Upper lobe of left lung (tissue), 6 donors: ENCODE results near the gene VENTX. TPM values are rescaled to one million over a fixed set of nuclear protein-coding genes. Genes with fewer than 3 reads are reported as not detected.
A peak's percentile ranks its signal among the peaks of the same experiment; 100 is the strongest.

Experiments used
- ATAC-seq, 2 donors: fragments of 200-7000 bp; cut with Tn5 transposase; one replicate each; pipeline ENCODE4 v1.9.1; 2022; ENCODE audit warnings: mild to moderate bottlenecking in 2 of 2, moderate library complexity in 2 of 2; ENCODE audit not compliant: low FRiP score in 2 of 2
- DNase-seq, 2 donors: peaks; one replicate each; pipeline ENCODE4 v3.0.0-alpha.2; 2019 to 2020
- H3K27ac ChIP-seq, 4 donors: fragments of 200-600 bp; sonication (generic); one replicate each; pipeline ENCODE4 v1.5.1; 2016 to 2019
- H3K27me3 ChIP-seq, 4 donors: fragments of 200-600 bp; sonication (generic); one replicate each; pipeline ENCODE4 v1.5.1; 2017 to 2019
- H3K36me3 ChIP-seq, 4 donors: fragments of 200-600 bp; sonication (generic); one replicate each; pipeline ENCODE4 v1.5.1; 2016 to 2019
- H3K4me1 ChIP-seq, 4 donors: fragments of 200-600 bp; sonication (generic); one replicate each; pipeline ENCODE4 v1.5.1; 2018 to 2019
- H3K4me3 ChIP-seq, 4 donors: fragments of 200-600 bp; sonication (generic); one replicate each; pipeline ENCODE4 v1.5.1; 2017 to 2019; ENCODE audit warnings: mild to moderate bottlenecking in 2 of 4, moderate library complexity in 1 of 4
- H3K9me3 ChIP-seq, 4 donors: fragments of 200-600 bp; sonication (generic); one replicate each; pipeline ENCODE4 v1.5.1; 2018 to 2019
- EP300 ChIP-seq, 4 donors: sonication (generic); formaldehyde crosslinking; IDR thresholded peaks; one replicate each; pipeline ENCODE4 v1.5.1; 2017; ENCODE audit warnings: antibody characterized with exemption in 4 of 4, control low read depth in 2 of 4
- POLR2A ChIP-seq, 4 donors: fragments of 450-650 bp; IDR thresholded peaks; one replicate each; pipeline ENCODE4 v1.5.1; 2016 to 2017; ENCODE audit warnings: antibody characterized with exemption in 4 of 4, mild to moderate bottlenecking in 2 of 4
- POLR2AphosphoS5 ChIP-seq, 2 donors: sonication (generic); formaldehyde crosslinking; IDR thresholded peaks; one replicate each; pipeline ENCODE4 v1.5.1; 2017; ENCODE audit warnings: antibody characterized with exemption in 2 of 2
- WGBS, 2 donors: methylation state at CpG; one replicate each; pipeline ENCODE4 v1.1.5; 2017 to 2018; 5-methylcytosine and 5-hydroxymethylcytosine counted together
- total RNA-seq, 6 donors: library from RNA; depleted of rRNA in 4 of 6; stranded (reverse); fragments of >200 nt in 4 of 6; gene quantifications; one replicate each; pipeline versions ENCODE4 v1.1.0 to v1.2.1, GENCODE V29; 2016 to 2021
- TF ChIP-seq, protein P1 (sequence below), 6 experiments: fragments of 450-650 bp in 4 of 6; fragments of 200-600 bp in 2 of 6; sonication (generic) in 2 of 6; IDR thresholded peaks; one replicate each; pipeline ENCODE4 v1.5.1; 2016 to 2019; ENCODE audit warnings: antibody characterized with exemption in 6 of 6
- donor health status: DM: no; HTN: no; CAD: no; lungs with moderate emphysema.
- donor health status: DM: no; HTN: yes; CAD: no; lungs with severe emphysema.

VENTX gene
- total RNA-seq, 6 donors from 2014 or later, result 1.7 to 11.5 (median 4.4) TPM

DNA sequence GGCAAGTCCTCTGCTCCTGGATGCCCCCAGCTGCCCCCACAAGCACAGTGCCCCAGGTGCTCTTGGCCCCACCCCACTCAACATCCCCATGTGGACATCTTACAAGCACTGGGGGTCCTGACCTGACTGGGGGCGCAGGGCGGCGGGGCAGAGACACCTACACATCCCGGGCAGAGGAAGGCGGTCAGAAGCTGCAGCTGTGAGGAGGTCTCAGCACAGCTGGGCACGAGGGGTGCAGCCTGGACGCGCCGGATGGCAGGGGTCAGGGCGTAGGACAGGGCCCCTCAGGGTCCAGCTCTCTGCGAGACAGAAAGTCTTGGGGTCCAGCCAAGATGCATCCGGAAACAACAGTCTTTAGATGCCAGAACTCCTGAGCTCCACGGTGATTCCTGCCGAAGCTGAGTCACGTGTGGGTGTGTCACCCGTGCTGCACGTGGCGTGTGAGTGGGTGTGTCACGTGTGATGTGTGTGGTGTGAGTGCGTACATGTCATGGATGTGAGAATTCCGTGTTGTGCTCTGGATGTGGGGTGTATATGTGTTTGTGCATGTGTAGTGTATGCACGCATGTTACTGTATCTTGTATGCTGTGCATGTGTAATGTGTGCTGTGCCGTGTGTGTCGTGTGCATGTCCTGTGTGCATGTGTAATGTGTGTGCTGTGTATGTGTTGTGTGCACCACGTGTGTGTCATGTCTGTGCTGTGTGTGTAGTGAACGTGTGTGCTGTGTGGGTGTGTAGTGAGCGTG is 5.1 kb downstream of the VENTX start:
- TF ChIP-seq POLR2AphosphoS5 (IDR thresholded peaks at IDR 0.05) (no peak), EP300 (IDR thresholded peaks at IDR 0.05) (no peak), POLR2A (IDR thresholded peaks at IDR 0.05) (no peak)
- TF ChIP-seq, protein P1, sequence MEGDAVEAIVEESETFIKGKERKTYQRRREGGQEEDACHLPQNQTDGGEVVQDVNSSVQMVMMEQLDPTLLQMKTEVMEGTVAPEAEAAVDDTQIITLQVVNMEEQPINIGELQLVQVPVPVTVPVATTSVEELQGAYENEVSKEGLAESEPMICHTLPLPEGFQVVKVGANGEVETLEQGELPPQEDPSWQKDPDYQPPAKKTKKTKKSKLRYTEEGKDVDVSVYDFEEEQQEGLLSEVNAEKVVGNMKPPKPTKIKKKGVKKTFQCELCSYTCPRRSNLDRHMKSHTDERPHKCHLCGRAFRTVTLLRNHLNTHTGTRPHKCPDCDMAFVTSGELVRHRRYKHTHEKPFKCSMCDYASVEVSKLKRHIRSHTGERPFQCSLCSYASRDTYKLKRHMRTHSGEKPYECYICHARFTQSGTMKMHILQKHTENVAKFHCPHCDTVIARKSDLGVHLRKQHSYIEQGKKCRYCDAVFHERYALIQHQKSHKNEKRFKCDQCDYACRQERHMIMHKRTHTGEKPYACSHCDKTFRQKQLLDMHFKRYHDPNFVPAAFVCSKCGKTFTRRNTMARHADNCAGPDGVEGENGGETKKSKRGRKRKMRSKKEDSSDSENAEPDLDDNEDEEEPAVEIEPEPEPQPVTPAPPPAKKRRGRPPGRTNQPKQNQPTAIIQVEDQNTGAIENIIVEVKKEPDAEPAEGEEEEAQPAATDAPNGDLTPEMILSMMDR (IDR thresholded peaks at IDR 0.05), result no peak
- peaks cover 0 to 42% (median 18%) of the 10 kb centered on the region in 4 donors for H3K27me3 ChIP-seq
- ATAC-seq, result no peak
- no peaks in the 10 kb centered on the region for H3K9me3 ChIP-seq
- H3K4me1 ChIP-seq, result peaks cover 0 to 25% (median 15%) of the 10 kb centered on the region in 4 donors
- WGBS, 2 donors, result 77 to 85% methylated on average over 21 to 27 of the region's 27 CpGs
- no peaks in the 10 kb centered on the region for H3K36me3 ChIP-seq
- no peak overlapping the region for H3K4me3 ChIP-seq
- DNase-seq, result peak in 1 of 2 donors; percentile 79
- H3K27ac ChIP-seq, result no peak overlapping the region

GRCh38 chr10:133243593-133243992 is 5.9 kb downstream of the VENTX start:
- H3K4me1 ChIP-seq, result peaks cover 0 to 18% (median 12%) of the 10 kb centered on the region in 4 donors
- H3K27me3 ChIP-seq, result peaks cover 0 to 35% (median 14%) of the 10 kb centered on the region in 4 donors
- WGBS, 2 donors, result 81 to 94% methylated on average over 6 to 13 of the region's 14 CpGs
- no peak overlapping the region for H3K4me3 ChIP-seq
- no peak overlapping the region for H3K27ac ChIP-seq
- no peak for ATAC-seq
- no peaks in the 10 kb centered on the region for H3K36me3 ChIP-seq
- no peaks in the 10 kb centered on the region for H3K9me3 ChIP-seq
- TF ChIP-seq EP300 (IDR thresholded peaks at IDR 0.05) (no peak), POLR2AphosphoS5 (IDR thresholded peaks at IDR 0.05) (no peak), POLR2A (IDR thresholded peaks at IDR 0.05) (no peak)
- TF ChIP-seq, protein P1 (IDR thresholded peaks at IDR 0.05), result no peak
- DNase-seq, result peak in 1 of 2 donors; percentile 75

DNA sequence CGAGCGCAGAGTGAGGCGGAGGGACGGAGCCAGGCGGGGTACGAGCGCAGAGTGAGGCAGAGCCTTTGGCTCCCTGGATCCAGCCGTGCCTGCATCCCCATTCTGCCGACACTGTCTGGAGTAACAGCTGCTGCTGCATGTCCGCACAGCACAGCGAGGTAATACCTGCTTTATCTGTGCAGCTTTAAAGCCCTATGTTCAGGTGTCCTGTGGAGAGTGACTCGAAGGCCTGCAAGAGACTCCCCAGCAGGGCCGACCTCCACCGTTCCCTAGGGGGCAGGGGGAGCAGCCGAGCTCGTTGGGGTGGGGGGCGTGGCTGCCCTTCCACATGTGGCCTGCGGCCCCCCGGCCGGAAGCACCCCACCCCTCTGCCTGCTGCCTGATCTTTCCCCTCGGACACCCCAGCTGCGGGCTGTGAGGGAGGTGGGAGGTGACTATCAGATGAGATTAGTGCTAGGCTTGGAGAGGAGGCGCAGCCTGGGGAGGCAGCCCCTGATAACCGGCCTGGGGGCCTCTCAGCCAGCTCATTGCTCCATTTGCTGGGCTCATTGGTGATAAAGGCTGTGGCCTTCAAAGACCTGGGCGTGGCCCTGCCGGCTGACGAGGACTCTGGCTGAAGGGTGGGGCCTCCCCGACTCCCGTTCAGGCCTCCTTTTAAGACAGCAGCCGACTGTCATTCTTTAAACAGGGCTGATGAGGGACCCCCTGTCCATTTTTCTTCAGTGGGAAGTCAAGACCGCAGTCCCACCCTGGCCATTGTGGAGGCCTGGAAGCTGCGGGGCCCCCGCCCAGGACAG is 8.0 kb downstream of the VENTX start:
- Histone ChIP-seq H3K9me3 (no peaks in the 10 kb centered on the region), H3K36me3 (no peaks in the 10 kb centered on the region), H3K4me3 (no peak overlapping the region), H3K4me1 (peaks cover 0 to 16% (median 12%) of the 10 kb centered on the region in 4 donors), H3K27ac (no peak overlapping the region), H3K27me3 (peaks cover 0 to 20% (median 5%) of the 10 kb centered on the region in 4 donors)
- TF ChIP-seq POLR2A (IDR thresholded peaks at IDR 0.05) (no peak), EP300 (IDR thresholded peaks at IDR 0.05) (no peak), POLR2AphosphoS5 (IDR thresholded peaks at IDR 0.05) (no peak)
- TF ChIP-seq, protein P1 (IDR thresholded peaks at IDR 0.05), result no peak
- peak in 1 of 2 donors; percentile 76 for DNase-seq
- peak in 1 of 2 donors; percentile 3 for ATAC-seq
- 53 to 76% methylated on average over 22 to 25 of the region's 33 CpGs for WGBS, 2 donors

DNA sequence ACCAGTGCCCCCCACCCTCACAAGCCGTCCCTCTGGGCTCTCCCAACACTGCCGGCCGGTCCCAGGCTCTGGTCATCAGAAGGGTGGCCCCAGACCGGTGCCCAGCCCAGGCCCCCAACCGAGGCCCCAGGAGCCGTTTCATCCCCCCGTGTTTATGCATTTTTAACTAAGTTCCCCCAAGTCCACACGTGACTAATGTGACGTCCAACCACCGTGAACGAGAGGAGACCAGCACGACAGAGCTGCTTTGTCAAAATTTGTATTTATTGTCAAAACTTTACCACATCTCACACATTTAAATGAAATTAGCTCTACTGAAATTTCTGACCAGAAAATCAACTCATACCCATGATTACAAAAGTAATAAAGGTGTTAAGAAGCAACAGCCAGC is 8.6 kb downstream of the VENTX start:
- TF ChIP-seq POLR2A (IDR thresholded peaks at IDR 0.05), result no peak
- no peak for TF ChIP-seq POLR2AphosphoS5 (IDR thresholded peaks at IDR 0.05)
- TF ChIP-seq EP300 (IDR thresholded peaks at IDR 0.05), result no peak
- TF ChIP-seq, protein P1 (IDR thresholded peaks at IDR 0.05), result no peak
- Histone ChIP-seq H3K27ac (no peak overlapping the region), H3K36me3 (no peaks in the 10 kb centered on the region), H3K4me3 (no peak overlapping the region), H3K9me3 (no peaks in the 10 kb centered on the region), H3K4me1 (peaks cover 0 to 10% (median 8%) of the 10 kb centered on the region in 4 donors), H3K27me3 (peaks cover 0 to 15% (median 5%) of the 10 kb centered on the region in 4 donors)
- ATAC-seq (no peak), DNase-seq (no peak)
- 58 to 73% methylated on average over 12 of the region's 12 CpGs for WGBS, 2 donors
